Measurements from ENCODE around the gene DPYD. TPM values are rescaled to one million over a fixed set of nuclear protein-coding genes. Genes with fewer than 3 reads are reported as not detected.
A peak's percentile ranks its signal among the peaks of the same experiment; 100 is the strongest.

Gene DPYD
- total RNA-seq, 1 donor: 81.4 TPM

DNA sequence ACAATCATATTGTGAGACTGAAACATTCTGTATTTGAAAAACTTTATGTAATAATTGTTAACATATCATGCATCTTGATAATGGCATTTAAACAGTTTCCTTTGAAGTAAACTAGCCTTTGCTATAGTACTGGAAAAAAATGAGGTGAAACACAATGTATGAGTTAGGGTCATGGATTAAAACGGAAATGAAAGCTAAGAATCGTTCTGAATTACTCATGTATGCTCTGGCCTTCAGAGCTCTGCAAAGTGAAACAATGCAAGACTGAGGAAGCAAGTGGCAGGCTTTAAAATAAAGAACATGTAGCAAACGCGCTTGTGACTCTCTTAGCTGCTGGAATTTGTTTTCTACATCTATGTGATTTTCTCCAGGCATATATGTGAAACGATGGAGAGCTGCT is 317.1 kb downstream of the DPYD start:
- no peaks in the 10 kb centered on the region for H3K4me1 ChIP-seq (ENCODE audit: insufficient read depth, low read length)
- H2AFZ ChIP-seq (ENCODE audit: low read length): no peak overlapping the region
- no peaks in the 10 kb centered on the region for H3K79me2 ChIP-seq (ENCODE audit: insufficient read depth, low read length)
- DNase-seq (ENCODE audit: insufficient read length, low spot score, missing footprints): no peak
- H3K36me3 ChIP-seq (ENCODE audit: insufficient read depth, low read length): no peaks in the 10 kb centered on the region
- no peaks in the 10 kb centered on the region for H4K20me1 ChIP-seq (ENCODE audit: insufficient read depth, low read length)
- no peak overlapping the region for H3K27ac ChIP-seq (ENCODE audit: low read depth, low read length)
- H3K4me3 ChIP-seq (ENCODE audit: insufficient read depth, low read length): no peak overlapping the region
- peak overlapping the region; percentile 21 for H3K4me2 ChIP-seq (ENCODE audit: insufficient read depth, low read length)
- TF ChIP-seq CTCF (IDR thresholded peaks at IDR 0.05; ENCODE audit: extremely low read depth, low read depth, low read length): no peak
- H3K9me3 ChIP-seq (ENCODE audit: low read depth, low read length): no peaks in the 10 kb centered on the region
- H3K27me3 ChIP-seq (ENCODE audit: insufficient read depth, low read length): no peaks in the 10 kb centered on the region

GRCh38 chr1:97603218-97603617 is 317.6 kb downstream of the DPYD start:
- H3K4me2 ChIP-seq (ENCODE audit: insufficient read depth, low read length): no peak overlapping the region
- H3K79me2 ChIP-seq (ENCODE audit: insufficient read depth, low read length): no peaks in the 10 kb centered on the region
- DNase-seq (ENCODE audit: insufficient read length, low spot score, missing footprints): no peak
- TF ChIP-seq CTCF (IDR thresholded peaks at IDR 0.05; ENCODE audit: extremely low read depth, low read depth, low read length): no peak
- H3K4me1 ChIP-seq (ENCODE audit: insufficient read depth, low read length): no peaks in the 10 kb centered on the region
- H3K9me3 ChIP-seq (ENCODE audit: low read depth, low read length): no peaks in the 10 kb centered on the region
- H3K4me3 ChIP-seq (ENCODE audit: insufficient read depth, low read length): no peak overlapping the region
- no peak overlapping the region for H2AFZ ChIP-seq (ENCODE audit: low read length)
- no peak overlapping the region for H3K27ac ChIP-seq (ENCODE audit: low read depth, low read length)
- no peaks in the 10 kb centered on the region for H4K20me1 ChIP-seq (ENCODE audit: insufficient read depth, low read length)
- no peaks in the 10 kb centered on the region for H3K27me3 ChIP-seq (ENCODE audit: insufficient read depth, low read length)
- H3K36me3 ChIP-seq (ENCODE audit: insufficient read depth, low read length): no peaks in the 10 kb centered on the region

GRCh38 chr1:97599447-97599846 is 321.4 kb downstream of the DPYD start:
- Histone ChIP-seq H2AFZ (ENCODE audit: low read length) (no peak overlapping the region), H3K27ac (ENCODE audit: low read depth, low read length) (no peak overlapping the region), H3K27me3 (ENCODE audit: insufficient read depth, low read length) (no peaks in the 10 kb centered on the region), H3K36me3 (ENCODE audit: insufficient read depth, low read length) (no peaks in the 10 kb centered on the region), H3K9me3 (ENCODE audit: low read depth, low read length) (no peaks in the 10 kb centered on the region), H3K4me3 (ENCODE audit: insufficient read depth, low read length) (no peak overlapping the region), H3K4me2 (ENCODE audit: insufficient read depth, low read length) (no peak overlapping the region), H3K4me1 (ENCODE audit: insufficient read depth, low read length) (no peaks in the 10 kb centered on the region), H4K20me1 (ENCODE audit: insufficient read depth, low read length) (no peaks in the 10 kb centered on the region), H3K79me2 (ENCODE audit: insufficient read depth, low read length) (no peaks in the 10 kb centered on the region)
- no peak for DNase-seq (ENCODE audit: insufficient read length, low spot score, missing footprints)
- TF ChIP-seq CTCF (IDR thresholded peaks at IDR 0.05; ENCODE audit: extremely low read depth, low read depth, low read length): no peak

GRCh38 chr1:97593192-97593591 is 327.6 kb downstream of the DPYD start:
- no peaks in the 10 kb centered on the region for H3K9me3 ChIP-seq (ENCODE audit: low read depth, low read length)
- no peaks in the 10 kb centered on the region for H3K27me3 ChIP-seq (ENCODE audit: insufficient read depth, low read length)
- no peak for TF ChIP-seq CTCF (IDR thresholded peaks at IDR 0.05; ENCODE audit: extremely low read depth, low read depth, low read length)
- H3K36me3 ChIP-seq (ENCODE audit: insufficient read depth, low read length): peaks cover 3% of the 10 kb centered on the region
- H3K27ac ChIP-seq (ENCODE audit: low read depth, low read length): no peak overlapping the region
- no peaks in the 10 kb centered on the region for H3K4me1 ChIP-seq (ENCODE audit: insufficient read depth, low read length)
- no peak overlapping the region for H3K4me2 ChIP-seq (ENCODE audit: insufficient read depth, low read length)
- H4K20me1 ChIP-seq (ENCODE audit: insufficient read depth, low read length): no peaks in the 10 kb centered on the region
- no peaks in the 10 kb centered on the region for H3K79me2 ChIP-seq (ENCODE audit: insufficient read depth, low read length)
- H3K4me3 ChIP-seq (ENCODE audit: insufficient read depth, low read length): no peak overlapping the region
- H2AFZ ChIP-seq (ENCODE audit: low read length): no peak overlapping the region
- DNase-seq (ENCODE audit: insufficient read length, low spot score, missing footprints): no peak
